ENCODE data around the gene MAP1LC3B2. TPM values are rescaled to one million over a fixed set of nuclear protein-coding genes. Genes with fewer than 3 reads are reported as not detected.
A peak's percentile ranks its signal among the peaks of the same experiment; 100 is the strongest.

MAP1LC3B2 gene
- total RNA-seq, 6 donors from 2014 or later = 1.5 to 5.7 (median 2.5) TPM; not detected in 2

DNA sequence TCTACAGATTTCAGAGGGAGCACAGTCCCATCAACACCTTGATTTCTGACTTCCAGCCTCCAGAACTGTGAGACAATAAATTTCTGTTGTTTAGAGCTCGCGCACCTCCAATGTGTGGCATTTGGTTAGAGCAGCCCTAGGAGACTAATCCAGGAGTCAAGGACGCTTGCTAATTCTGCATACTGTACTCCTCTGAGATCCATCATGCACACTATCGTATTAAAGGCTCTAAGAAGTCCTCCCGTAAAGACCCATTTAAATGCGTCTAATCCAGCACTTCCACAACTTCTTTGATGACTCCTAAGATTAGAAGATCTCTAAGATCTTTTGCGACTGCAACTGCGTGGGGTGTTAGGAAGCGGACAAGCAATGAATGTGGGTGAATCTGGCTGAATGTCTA is 30.4 kb downstream of the MAP1LC3B2 start:
- ATAC-seq (ENCODE audit: low FRiP score in 2 of 2) (no peak), DNase-seq (no peak)
- H3K27me3 ChIP-seq = no peaks in the 10 kb centered on the region
- no peak for TF ChIP-seq EP300 (IDR thresholded peaks at IDR 0.05)
- peaks cover 0 to 7% (median 2%) of the 10 kb centered on the region in 4 donors for H3K9me3 ChIP-seq
- H3K27ac ChIP-seq = no peak overlapping the region
- H3K4me1 ChIP-seq = peaks cover 17 to 28% (median 23%) of the 10 kb centered on the region in 4 donors
- no peaks in the 10 kb centered on the region for H3K36me3 ChIP-seq
- H3K4me3 ChIP-seq = no peak overlapping the region
- WGBS, 2 donors = 90 to 96% methylated on average over 9 of the region's 9 CpGs

DNA sequence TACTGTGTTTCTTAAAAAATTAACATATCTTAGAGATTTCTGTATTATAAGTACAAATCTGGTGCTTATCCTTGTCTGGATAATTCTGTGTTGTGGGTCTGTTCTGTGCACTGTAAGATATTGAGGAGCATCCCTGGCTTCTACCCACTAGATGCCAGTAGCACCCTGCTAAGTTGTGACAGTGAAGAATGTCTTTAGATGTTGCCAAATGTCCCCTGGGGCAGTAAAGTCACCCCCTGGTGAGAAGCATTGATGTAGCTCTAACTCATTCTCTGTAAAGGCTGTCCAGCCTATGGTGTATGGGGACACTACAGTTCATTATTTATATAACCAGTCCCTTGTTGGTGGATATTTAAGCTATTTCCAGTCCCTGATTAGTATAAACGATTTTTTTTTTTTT is 31.4 kb downstream of the MAP1LC3B2 start:
- Histone ChIP-seq H3K36me3 (no peaks in the 10 kb centered on the region), H3K9me3 (no peaks in the 10 kb centered on the region), H3K27me3 (no peaks in the 10 kb centered on the region), H3K27ac (no peak overlapping the region), H3K4me3 (no peak overlapping the region), H3K4me1 (peaks cover 18 to 29% (median 26%) of the 10 kb centered on the region in 4 donors)
- TF ChIP-seq EP300 (IDR thresholded peaks at IDR 0.05) (no peak), POLR2A (IDR thresholded peaks at IDR 0.05) (no peak)
- TF ChIP-seq, protein P1, sequence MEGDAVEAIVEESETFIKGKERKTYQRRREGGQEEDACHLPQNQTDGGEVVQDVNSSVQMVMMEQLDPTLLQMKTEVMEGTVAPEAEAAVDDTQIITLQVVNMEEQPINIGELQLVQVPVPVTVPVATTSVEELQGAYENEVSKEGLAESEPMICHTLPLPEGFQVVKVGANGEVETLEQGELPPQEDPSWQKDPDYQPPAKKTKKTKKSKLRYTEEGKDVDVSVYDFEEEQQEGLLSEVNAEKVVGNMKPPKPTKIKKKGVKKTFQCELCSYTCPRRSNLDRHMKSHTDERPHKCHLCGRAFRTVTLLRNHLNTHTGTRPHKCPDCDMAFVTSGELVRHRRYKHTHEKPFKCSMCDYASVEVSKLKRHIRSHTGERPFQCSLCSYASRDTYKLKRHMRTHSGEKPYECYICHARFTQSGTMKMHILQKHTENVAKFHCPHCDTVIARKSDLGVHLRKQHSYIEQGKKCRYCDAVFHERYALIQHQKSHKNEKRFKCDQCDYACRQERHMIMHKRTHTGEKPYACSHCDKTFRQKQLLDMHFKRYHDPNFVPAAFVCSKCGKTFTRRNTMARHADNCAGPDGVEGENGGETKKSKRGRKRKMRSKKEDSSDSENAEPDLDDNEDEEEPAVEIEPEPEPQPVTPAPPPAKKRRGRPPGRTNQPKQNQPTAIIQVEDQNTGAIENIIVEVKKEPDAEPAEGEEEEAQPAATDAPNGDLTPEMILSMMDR (IDR thresholded peaks at IDR 0.05) = no peak
- ATAC-seq (ENCODE audit: low FRiP score in 2 of 2) = no peak
- DNase-seq = no peak
- WGBS, 2 donors = 31 to 36% methylated on average over 1 of the region's 1 CpG

- peak; percentile 42 to 81 for DNase-seq
These were observed 32.9 kb downstream of the MAP1LC3B2 start for GRCh38 chr12:116591855-116592637.

GRCh38 chr12:116592731-116593130 is 33.5 kb downstream of the MAP1LC3B2 start:
- 54 to 77% methylated on average over 8 of the region's 8 CpGs for WGBS, 2 donors
- H3K36me3 ChIP-seq = no peaks in the 10 kb centered on the region
- no peaks in the 10 kb centered on the region for H3K27me3 ChIP-seq
- ATAC-seq (ENCODE audit: low FRiP score in 2 of 2) (peak in 1 of 2 donors; percentile 65), DNase-seq (peak in 1 of 2 donors; percentile 46)
- peak overlapping the region; percentile 51 to 71 (median 59) for H3K27ac ChIP-seq
- no peak for TF ChIP-seq EP300 (IDR thresholded peaks at IDR 0.05)
- TF ChIP-seq POLR2AphosphoS5 (IDR thresholded peaks at IDR 0.05) = no peak
- no peak for TF ChIP-seq POLR2A (IDR thresholded peaks at IDR 0.05)
- TF ChIP-seq, protein P1 (IDR thresholded peaks at IDR 0.05) = no peak
- H3K4me3 ChIP-seq = no peak overlapping the region
- H3K4me1 ChIP-seq = peaks cover 18 to 29% (median 26%) of the 10 kb centered on the region in 4 donors
- no peaks in the 10 kb centered on the region for H3K9me3 ChIP-seq

More at GRCh38 chr12:116591855-116592637, 32.9 kb downstream of the MAP1LC3B2 start:
- H3K36me3 ChIP-seq = no peaks in the 10 kb centered on the region
- peak overlapping the region in 1 of 4 donors; percentile 1 for H3K4me3 ChIP-seq
- H3K27ac ChIP-seq = peak overlapping the region; percentile 51 to 71 (median 59)
- H3K27me3 ChIP-seq = no peaks in the 10 kb centered on the region
- TF ChIP-seq EP300 (IDR thresholded peaks at IDR 0.05) (peak in 2 of 4 donors; percentile 1 to 78), POLR2AphosphoS5 (IDR thresholded peaks at IDR 0.05) (peak in 1 of 2 donors; percentile 25), POLR2A (IDR thresholded peaks at IDR 0.05) (no peak)
- TF ChIP-seq, protein P1 (IDR thresholded peaks at IDR 0.05) = peak in 1 of 6 experiments; percentile 11
- ATAC-seq (ENCODE audit: low FRiP score in 2 of 2) = peak; percentile 59 to 77
- H3K4me1 ChIP-seq = peaks cover 18 to 29% (median 26%) of the 10 kb centered on the region in 4 donors
- WGBS, 2 donors = 18 to 19% methylated on average over 4 to 11 of the region's 11 CpGs
- H3K9me3 ChIP-seq = no peaks in the 10 kb centered on the region

DNA sequence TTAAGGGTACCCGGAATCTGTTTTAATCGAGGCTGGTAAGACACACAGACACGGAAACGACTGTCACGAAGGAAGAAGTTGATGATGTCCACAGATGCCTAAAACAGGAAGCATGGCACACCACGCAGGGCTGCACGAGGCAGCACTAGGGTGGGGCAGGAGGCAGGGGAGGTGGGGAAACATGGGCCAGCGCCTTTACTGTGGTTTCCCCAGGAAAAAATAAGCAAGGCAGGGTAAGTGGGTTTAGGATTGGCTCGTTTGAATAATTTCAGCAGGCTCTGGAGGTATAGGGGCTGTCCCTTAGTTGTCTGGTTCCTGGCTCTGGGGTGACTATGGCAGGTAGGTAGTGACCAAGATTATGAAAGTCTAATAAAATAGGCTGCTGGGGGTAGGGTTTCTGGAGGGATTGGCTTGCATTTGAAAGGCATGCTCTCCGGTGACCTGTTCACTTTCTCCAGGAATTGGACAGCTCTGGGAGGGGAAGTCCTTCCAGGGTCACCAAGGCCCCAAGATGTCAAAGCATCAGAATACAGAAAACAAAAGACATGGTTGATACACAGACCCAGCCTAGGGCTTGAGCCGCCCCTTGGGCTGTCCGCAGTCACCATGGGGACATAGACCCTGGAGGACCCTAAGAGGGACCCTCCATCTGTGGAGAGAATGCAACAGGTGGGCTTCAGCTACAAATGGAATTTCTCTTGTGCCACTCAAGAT is 35.3 kb downstream of the MAP1LC3B2 start:
- peak overlapping the region in 3 of 4 donors; percentile 11 to 64 (median 59) for H3K27ac ChIP-seq
- DNase-seq = peak in 1 of 2 donors; percentile 80
- 56 to 74% methylated on average over 12 of the region's 12 CpGs for WGBS, 2 donors

More for the DNA sequence above, 35.3 kb downstream of the MAP1LC3B2 start:
- peak; percentile 54 to 66 for ATAC-seq (ENCODE audit: low FRiP score in 2 of 2)
- peak in 1 of 4 donors; percentile 26 for TF ChIP-seq EP300 (IDR thresholded peaks at IDR 0.05)
- peak in 1 of 2 donors; percentile 48 for TF ChIP-seq POLR2AphosphoS5 (IDR thresholded peaks at IDR 0.05)
- TF ChIP-seq, protein P1 (IDR thresholded peaks at IDR 0.05) = no peak
- TF ChIP-seq POLR2A (IDR thresholded peaks at IDR 0.05) = no peak
- Histone ChIP-seq H3K36me3 (no peaks in the 10 kb centered on the region), H3K4me3 (no peak overlapping the region), H3K4me1 (peaks cover 26 to 38% (median 31%) of the 10 kb centered on the region in 4 donors), H3K9me3 (no peaks in the 10 kb centered on the region), H3K27me3 (no peaks in the 10 kb centered on the region)

Data from upper lobe of left lung (tissue), 6 donors.